ENCODE measurements around the gene PRDX2. TPM values are rescaled to one million over a fixed set of nuclear protein-coding genes. Genes with fewer than 3 reads are reported as not detected.
A peak's percentile ranks its signal among the peaks of the same experiment; 100 is the strongest.

Gene PRDX2
- total RNA-seq, 1 donor from 2014 or later: 672 TPM

DNA sequence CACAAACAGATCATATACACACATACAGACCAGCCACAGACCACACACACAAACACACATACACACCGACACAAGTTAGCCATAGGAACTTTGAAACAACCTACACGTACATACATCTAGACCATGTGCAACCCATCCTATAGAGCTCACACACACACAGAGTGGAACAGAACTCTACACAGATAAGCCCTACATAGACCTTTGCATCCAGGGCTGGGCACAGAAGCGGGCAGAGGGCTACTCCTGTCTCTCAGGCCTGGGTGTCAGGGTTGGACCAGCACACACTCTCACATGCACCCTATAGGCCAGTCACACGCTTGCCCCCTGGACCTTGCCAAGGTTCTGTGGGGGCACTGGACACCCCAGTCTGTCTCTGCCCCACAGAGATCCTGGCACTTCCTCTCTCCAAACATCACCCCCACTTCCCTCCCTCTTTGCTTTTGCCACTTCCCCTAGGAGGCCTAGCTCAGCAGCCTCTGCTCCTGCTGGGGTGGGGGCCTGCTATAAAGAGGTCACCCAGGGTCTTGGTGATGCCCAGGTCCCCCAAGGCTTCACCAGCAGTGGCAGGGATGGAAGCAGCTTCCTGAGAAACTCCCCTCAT lies 16.1 kb downstream of the PRDX2 start:
- H3K4me1 Mint-ChIP-seq: peaks cover 28% of the 10 kb centered on the region
- no peaks in the 10 kb centered on the region for H3K9me3 Mint-ChIP-seq
- peaks cover 4% of the 10 kb centered on the region for H3K27me3 Mint-ChIP-seq (ENCODE audit: low read depth)
- no peak overlapping the region for H3K4me3 Mint-ChIP-seq
- DNase-seq (ENCODE audit: low read depth, low spot score): no peak
- no peaks in the 10 kb centered on the region for H3K36me3 Mint-ChIP-seq (ENCODE audit: low read depth)
- TF ChIP-seq, protein P1, sequence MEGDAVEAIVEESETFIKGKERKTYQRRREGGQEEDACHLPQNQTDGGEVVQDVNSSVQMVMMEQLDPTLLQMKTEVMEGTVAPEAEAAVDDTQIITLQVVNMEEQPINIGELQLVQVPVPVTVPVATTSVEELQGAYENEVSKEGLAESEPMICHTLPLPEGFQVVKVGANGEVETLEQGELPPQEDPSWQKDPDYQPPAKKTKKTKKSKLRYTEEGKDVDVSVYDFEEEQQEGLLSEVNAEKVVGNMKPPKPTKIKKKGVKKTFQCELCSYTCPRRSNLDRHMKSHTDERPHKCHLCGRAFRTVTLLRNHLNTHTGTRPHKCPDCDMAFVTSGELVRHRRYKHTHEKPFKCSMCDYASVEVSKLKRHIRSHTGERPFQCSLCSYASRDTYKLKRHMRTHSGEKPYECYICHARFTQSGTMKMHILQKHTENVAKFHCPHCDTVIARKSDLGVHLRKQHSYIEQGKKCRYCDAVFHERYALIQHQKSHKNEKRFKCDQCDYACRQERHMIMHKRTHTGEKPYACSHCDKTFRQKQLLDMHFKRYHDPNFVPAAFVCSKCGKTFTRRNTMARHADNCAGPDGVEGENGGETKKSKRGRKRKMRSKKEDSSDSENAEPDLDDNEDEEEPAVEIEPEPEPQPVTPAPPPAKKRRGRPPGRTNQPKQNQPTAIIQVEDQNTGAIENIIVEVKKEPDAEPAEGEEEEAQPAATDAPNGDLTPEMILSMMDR (conservative IDR thresholded peaks at IDR 0.05): no peak
- no peak overlapping the region for H3K27ac Mint-ChIP-seq (ENCODE audit: unreplicated experiment)

DNA sequence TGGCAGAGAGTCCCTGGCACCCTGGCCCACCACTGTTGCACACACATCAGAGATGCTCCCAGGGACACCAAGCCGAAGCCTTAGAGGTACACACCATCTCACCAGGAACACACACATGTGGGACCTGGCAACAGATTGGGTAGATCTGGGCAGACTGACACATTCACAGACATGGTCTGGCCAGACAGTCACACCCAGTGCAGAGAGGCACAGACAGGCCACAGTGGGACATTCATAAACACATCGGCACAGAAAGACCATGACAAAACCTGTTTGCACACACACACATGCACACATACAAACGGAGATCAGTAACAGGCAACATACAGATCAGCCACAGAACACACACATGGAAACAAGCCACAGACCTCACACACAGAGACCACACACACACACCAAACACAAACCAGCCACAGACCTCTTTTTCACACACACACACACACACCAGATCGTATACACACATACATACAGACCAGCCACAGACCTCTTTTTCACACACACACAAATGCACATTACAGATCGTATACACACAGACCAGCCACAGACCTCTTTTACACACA lies 16.6 kb downstream of the PRDX2 start:
- H3K4me1 Mint-ChIP-seq: peaks cover 24% of the 10 kb centered on the region
- TF ChIP-seq, protein P1 (conservative IDR thresholded peaks at IDR 0.05): no peak
- H3K27me3 Mint-ChIP-seq (ENCODE audit: low read depth): no peaks in the 10 kb centered on the region
- no peak overlapping the region for H3K4me3 Mint-ChIP-seq
- no peak overlapping the region for H3K27ac Mint-ChIP-seq (ENCODE audit: unreplicated experiment)
- DNase-seq (ENCODE audit: low read depth, low spot score): no peak
- H3K9me3 Mint-ChIP-seq: no peaks in the 10 kb centered on the region
- no peaks in the 10 kb centered on the region for H3K36me3 Mint-ChIP-seq (ENCODE audit: low read depth)

DNA sequence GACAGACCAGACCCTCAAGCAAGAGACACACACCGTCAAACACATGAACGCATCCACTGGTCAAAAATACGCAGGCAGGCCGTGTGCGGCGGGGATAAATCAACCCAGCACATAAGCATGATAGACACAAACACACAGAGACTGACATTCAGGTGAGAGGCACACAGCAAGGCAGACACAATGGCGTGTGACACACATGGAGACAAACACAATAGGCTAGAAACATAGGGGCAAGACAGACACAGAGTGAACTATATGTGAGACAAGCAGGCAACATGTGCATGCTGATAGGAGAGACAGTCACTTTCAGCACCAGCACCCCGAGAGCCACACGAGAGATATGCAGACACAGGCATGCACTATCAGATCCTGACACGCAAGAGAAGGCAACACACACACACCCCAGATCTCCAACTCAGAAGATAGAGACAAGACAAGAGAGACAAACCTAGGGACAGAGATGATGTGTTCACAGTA lies 17.2 kb downstream of the PRDX2 start:
- DNase-seq (ENCODE audit: low read depth, low spot score): no peak
- H3K9me3 Mint-ChIP-seq: no peaks in the 10 kb centered on the region

DNA sequence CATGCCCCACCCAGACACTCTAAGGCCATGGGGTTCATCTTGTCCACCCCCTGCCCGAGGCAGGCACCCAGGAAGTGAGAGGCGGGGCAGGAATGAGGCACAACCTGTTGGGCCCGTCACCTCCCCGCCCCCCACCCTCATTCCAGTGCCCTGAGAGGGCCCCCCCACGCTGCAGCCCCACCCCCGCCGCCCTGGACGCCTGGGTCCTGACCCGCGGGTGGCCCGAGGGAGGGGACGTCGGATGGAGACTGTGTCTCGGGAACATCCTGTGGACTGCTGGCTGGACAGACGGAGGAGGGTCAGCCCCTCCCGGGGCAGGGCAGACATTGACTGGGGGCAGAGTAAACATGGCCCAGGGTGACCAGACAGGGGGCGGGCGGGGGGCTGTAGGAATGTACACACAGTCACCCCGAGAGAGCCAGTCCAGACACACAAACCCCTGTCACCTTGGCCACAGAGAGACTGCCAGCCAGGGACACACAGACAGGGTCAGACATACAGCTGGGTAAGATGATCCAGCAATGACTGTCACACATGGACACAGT lies 17.7 kb downstream of the PRDX2 start:
- peak overlapping the region; percentile 81 for H3K4me3 Mint-ChIP-seq
- TF ChIP-seq, protein P1 (conservative IDR thresholded peaks at IDR 0.05): no peak
- H3K9me3 Mint-ChIP-seq: no peaks in the 10 kb centered on the region
- H3K36me3 Mint-ChIP-seq (ENCODE audit: low read depth): no peaks in the 10 kb centered on the region
- H3K27me3 Mint-ChIP-seq (ENCODE audit: low read depth): peaks cover 5% of the 10 kb centered on the region
- DNase-seq (ENCODE audit: low read depth, low spot score): no peak
- H3K4me1 Mint-ChIP-seq: peaks cover 26% of the 10 kb centered on the region
- no peak overlapping the region for H3K27ac Mint-ChIP-seq (ENCODE audit: unreplicated experiment)

More for the DNA sequence above, 17.2 kb downstream of the PRDX2 start:
- Mint-ChIP-seq H3K27me3 (ENCODE audit: low read depth) (peaks cover 1% of the 10 kb centered on the region), H3K27ac (ENCODE audit: unreplicated experiment) (no peak overlapping the region), H3K4me1 (peaks cover 26% of the 10 kb centered on the region), H3K36me3 (ENCODE audit: low read depth) (no peaks in the 10 kb centered on the region), H3K4me3 (no peak overlapping the region)
- TF ChIP-seq, protein P1 (conservative IDR thresholded peaks at IDR 0.05): no peak

DNA sequence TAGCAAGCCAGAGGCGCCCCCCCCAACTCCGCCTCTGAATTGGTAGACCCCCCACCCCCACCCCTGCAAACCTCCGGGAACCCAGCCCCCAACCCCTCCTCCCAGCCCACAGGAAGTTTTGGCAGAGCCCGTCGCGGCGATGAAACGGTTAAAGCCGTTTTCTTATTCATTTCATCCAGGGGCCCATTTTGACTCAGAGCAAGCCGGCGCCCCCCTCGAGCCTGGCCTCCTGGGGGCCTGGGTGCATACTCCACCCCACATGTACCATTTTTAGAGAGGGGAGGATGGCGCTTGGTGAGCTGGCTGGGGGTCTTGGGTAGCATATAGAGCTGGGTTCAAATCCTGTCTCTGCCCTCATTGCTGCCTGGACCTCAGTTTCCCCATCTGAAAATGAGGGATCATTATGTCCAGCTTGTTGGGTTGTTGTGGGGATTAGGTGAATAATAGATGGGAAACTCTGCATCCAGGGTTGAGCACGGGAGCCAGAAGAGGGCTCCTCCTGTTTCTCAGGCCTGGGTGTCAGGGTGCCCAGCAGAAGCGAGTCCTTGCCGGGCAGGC lies 18.2 kb downstream of the PRDX2 start:
- peaks cover 9% of the 10 kb centered on the region for H3K27me3 Mint-ChIP-seq (ENCODE audit: low read depth)

More for the DNA sequence above, 18.2 kb downstream of the PRDX2 start:
- TF ChIP-seq, protein P1 (conservative IDR thresholded peaks at IDR 0.05): no peak
- no peaks in the 10 kb centered on the region for H3K36me3 Mint-ChIP-seq (ENCODE audit: low read depth)
- no peaks in the 10 kb centered on the region for H3K9me3 Mint-ChIP-seq
- no peak for DNase-seq (ENCODE audit: low read depth, low spot score)
- no peak overlapping the region for H3K27ac Mint-ChIP-seq (ENCODE audit: unreplicated experiment)
- H3K4me3 Mint-ChIP-seq: peak overlapping the region; percentile 81
- H3K4me1 Mint-ChIP-seq: peaks cover 25% of the 10 kb centered on the region
